ENCODE measurements around the gene ANO2.

The ANO2 gene

DNA sequence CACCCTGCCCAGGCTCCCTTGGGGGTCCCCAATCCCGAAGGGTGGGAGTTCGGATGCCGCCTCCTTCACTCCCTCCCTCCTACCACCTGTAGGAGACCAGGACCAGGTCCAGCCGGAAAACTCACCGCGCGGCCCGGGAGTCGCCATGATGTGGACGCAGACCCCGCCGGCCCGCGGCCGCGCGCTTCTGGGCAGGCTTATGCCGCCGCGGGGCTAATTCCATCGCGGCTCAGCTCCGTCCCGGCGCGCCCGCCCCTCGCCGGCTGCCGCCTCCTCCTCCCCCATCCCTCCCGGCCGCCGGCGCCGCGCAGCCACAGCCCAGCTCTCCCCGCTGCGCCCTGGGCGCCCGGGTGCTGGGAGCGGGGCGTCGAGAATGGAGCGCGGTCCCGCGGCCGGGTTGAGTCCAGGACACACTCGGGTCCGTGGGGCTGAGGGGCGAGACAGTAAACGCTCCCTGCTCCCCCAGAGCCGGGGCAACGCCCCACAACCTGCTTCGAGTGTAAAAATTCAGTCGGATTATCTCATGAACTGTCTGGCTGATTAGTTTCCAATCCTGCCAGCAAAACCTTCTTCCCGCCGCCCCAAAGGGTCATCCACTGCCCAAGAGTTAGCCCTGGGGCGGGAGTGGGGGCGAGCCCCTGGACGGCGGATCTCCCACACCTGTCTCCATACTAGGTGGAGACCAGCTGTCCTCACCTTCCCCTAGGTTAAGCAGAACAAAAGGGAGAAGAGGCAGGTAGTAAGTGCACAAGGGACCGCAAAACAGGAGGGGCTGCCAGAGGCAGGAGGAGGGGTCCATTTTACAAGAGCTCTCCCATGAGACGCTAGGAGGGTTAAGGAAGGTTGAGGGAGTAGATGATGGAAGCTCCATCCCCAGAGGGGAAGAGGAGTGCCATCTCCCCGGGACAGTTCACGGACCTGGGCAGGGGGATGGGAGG, at the start of gene ANO2:
Gene ANO2, minus strand, starts transcription at position 189 of the 938 bp plus-strand sequence. Its CDS starts 42 bp downstream, at position 147.
- DNase-seq, result no peak

- DNase-seq, result no peak
Measured at GRCh38 chr12:5989621-5990020, 44.6 kb upstream of the ANO2 start.

- no peak for DNase-seq
Measured at GRCh38 chr12:5988659-5989116, 43.6 kb upstream of the ANO2 start.

DNA sequence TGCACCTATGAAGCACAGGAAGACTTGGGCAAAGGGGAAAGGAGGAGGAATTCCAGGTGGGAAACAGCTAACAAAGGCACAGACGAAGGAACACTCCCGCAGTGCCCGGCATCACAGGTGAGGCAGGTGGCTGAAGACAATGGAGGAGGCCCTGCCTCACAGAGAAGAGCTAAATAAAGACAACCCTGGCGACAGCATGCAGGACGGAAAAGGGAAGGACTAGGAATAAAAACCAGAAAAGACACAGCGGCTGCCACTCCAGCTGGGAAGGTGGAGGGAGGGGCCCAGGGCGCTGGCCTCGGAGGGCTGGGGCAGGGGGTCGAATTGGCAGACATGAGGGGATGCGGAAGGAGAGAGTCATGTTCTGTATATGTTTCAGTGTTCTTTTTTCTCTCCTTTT, 43.0 kb upstream of the ANO2 start:
- no peak for DNase-seq

GRCh38 chr12:5987573-5987972, 42.5 kb upstream of the ANO2 start:
- DNase-seq, result no peak

- DNase-seq, result no peak
Measured at GRCh38 chr12:5985471-5985870, 40.4 kb upstream of the ANO2 start.

DNA sequence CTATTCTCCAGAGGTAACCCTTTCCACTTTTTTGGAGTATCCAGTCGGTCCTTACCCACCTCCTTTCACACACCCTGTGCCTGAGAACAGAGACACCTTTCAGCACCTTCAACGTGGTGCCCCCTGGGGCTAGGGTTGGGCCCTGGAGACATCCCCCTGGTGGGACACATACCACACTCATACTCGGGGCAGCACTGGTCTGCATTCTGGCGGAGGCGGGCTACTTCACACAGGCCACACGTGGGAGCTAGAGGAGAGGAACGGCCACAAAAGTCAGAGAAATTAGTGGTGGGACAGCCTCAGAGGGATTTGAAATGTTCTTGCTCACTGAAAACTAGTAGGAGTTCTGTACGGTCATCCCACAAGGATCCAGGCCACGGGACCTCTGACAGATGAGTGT, 39.8 kb upstream of the ANO2 start:
- DNase-seq, result no peak

- no peak for DNase-seq
Measured at GRCh38 chr12:5982106-5982505, 37.0 kb upstream of the ANO2 start.

DNA sequence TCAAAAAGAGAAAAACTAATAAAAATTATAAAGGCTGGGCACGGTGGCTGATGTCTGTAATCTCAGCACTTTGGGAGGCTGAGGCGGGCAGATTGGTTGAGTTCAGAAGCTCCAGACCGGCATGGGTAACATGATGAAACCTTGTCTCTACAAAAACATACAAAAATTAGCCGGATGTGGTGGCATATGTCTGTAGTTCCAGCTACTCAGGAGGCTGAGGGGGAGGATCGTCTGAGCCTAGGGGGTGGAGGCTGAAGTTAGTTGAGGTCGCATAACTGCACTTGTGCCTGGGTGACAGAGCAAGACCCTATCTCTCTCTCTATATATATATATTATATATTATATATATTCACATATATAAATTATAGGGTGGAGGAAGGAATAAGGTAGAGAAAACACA, 32.5 kb upstream of the ANO2 start:
- DNase-seq, result no peak

DNA sequence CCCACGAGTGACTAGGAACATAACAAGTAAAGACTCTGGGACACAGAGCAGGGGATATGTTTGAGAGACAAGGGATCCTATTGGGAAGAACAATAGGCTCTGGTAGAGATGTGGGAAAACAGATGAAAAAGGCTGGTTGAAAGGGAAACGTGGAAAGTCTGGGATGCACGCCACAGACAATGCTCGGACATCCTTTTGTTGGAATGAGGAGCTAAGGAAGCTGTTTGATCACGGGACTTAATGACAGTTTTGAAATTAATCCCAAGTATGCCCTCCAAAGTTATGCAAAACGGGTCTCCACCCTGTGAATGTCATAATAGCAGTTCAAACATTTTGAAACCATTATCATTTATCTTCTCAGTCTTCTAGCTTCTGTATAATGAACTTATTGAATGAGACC, 31.7 kb upstream of the ANO2 start:
- no peak for DNase-seq

GRCh38 chr12:5976196-5976595, 31.1 kb upstream of the ANO2 start:
- DNase-seq, result no peak

- no peak for DNase-seq
Measured at GRCh38 chr12:5973461-5974115, 28.5 kb upstream of the ANO2 start.

- DNase-seq, result no peak
Measured at GRCh38 chr12:5972387-5972786, 27.3 kb upstream of the ANO2 start.

GRCh38 chr12:5971194-5971850, 26.3 kb upstream of the ANO2 start:
- no peak for DNase-seq

DNA sequence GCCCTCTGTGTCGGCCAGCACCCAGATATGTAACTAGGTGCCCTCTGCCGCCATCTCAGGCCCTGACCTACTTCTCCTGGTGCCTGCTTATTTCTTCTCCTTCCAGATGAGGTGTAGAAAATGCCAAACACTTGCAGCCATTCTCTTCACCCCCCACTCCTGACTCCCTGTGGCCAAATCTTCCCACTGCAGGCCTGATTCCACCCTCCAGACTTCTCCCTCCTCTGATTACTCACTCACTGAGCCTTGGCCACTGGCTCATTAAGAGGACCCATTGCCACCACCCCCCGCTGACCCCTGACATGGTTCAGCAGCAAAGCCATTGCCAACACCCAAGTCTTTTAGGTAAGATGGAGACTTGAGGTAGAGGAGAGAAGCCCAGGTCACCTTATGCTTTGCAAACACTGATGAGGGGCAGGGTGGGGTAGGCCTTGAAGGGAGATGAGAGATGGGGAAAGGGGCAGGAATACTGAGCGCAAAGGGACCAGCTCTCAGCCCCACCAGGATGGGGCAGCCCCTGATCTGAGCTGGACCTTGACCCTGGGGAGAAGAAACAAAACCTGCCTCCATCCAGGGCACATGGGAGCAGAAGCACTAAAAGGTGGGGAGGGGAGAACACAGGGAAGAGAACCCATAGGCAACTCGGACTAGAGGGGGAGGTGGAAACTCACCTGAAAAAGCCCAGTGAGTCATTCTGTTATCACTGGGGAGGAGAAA, 25.1 kb upstream of the ANO2 start:
- no peak for DNase-seq

DNA sequence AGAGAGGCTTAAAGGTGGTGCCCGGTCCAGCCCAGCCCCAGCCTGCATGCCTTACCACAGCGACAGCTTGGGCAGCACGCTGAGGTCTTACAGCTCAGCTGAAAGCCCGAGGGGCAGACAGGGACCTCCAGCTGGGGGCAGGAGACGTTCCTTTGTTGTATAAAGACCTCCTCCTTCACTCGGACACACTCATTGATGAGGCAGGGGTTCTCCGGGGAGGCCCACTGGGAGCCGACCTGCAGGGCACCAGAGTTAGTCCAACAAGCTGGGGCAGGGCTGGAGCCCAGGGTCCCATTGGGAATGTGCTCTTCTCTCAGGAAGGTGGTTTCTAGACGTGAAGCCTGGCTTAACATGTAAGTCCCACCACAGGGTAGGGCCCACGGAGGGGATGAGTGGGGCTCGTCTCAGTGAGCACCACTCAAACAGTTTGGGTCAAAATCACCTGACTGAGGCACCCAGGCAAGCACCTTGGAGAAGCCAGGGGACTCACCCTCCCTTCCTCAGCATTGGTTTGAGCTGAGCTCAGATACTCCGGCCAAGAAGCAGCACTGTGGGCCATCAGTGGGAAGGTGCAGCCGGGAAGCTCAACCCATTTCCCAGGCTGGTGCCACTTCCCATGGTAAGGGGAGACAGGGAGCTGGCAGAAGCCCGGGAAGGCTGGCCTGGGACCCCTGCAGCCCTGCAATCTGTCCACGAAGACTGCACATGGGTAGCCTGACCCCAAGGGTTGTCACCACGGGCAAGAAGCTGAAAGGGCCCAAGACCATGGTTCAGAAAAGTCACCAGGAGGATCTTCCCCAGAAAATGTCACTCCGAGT, 24.3 kb upstream of the ANO2 start:
- no peak for DNase-seq

- DNase-seq, result no peak
Measured at GRCh38 chr12:5967645-5968415, 22.8 kb upstream of the ANO2 start.

GRCh38 chr12:5966486-5967095, 21.5 kb upstream of the ANO2 start:
- no peak for DNase-seq

- DNase-seq, result no peak
Measured at GRCh38 chr12:5965950-5966383, 20.9 kb upstream of the ANO2 start.

Measured in cortex of kidney (tissue), 1 donor.